Kidney epithelial cell (primary cell): ENCODE measurements around the gene ZBP1. TPM values are rescaled to one million over a fixed set of nuclear protein-coding genes. Genes with fewer than 3 reads are reported as not detected.

Source experiments
- DNase-seq: peaks from one replicate; pipeline ENCODE4 v3.0.0-alpha.2; 2010; ENCODE audit warnings: low read depth
- H3K27me3 ChIP-seq: 2 replicates; pipeline ENCODE4 v1.6.0; 2011; ENCODE audit warnings: low read length; ENCODE audit not compliant: control insufficient read depth, insufficient read depth
- H3K36me3 ChIP-seq: 2 replicates; pipeline ENCODE4 v1.5.1; 2011; ENCODE audit warnings: low read length; ENCODE audit not compliant: control insufficient read depth, insufficient read depth
- H3K4me3 ChIP-seq: 2 replicates; pipeline ENCODE4 v1.5.1; 2011; ENCODE audit warnings: low read depth, mild to moderate bottlenecking, control low read depth, low read length
- total RNA-seq: library from RNA; depleted of rRNA; stranded (reverse); fragments of >200 nt; gene quantifications from 2 replicates; pipeline ENCODE4 v1.2.3, GENCODE V29; 2015
- TF ChIP-seq, protein P1 (sequence below): IDR thresholded peaks from 2 replicates; pipeline ENCODE4 v1.5.1; 2011; ENCODE audit warnings: mild to moderate bottlenecking, moderate library complexity, low read length, control low read depth, inconsistent platforms; ENCODE audit not compliant: insufficient read depth, poor library complexity, severe bottlenecking

The ZBP1 gene
- total RNA-seq, 1 donor from 2014 or later: not detected

DNA sequence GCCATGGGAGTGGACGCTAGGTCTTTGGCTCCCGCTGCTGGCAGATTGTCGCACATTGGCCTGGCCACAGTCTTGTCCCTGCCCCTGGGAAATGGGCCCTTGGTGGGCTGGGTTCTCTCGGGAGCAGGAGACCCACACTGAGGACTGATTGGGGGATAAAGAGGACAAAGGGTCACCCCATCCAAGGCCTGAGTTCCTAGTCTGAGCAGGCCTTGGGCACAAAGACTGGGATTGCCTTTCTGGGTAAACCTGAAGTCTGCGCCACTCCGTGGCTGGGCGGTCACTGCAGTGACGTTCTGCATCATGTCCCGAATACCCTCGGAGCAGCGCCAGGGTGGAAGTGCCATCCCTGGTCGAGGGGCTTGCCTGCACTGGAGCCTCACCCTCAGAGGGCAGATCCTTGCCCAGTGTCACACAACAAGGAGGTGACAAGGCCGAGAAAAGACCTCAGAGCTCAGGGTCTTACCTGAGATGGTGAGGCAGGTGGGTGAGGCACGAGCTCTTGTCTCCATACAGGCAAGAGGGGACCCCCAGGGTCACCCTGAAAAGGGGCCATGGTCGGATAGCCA is 36.1 kb upstream of the ZBP1 start:
- DNase-seq: no peak
- H3K36me3 ChIP-seq: peaks cover 7% of the 10 kb centered on the region
- TF ChIP-seq, protein P1, sequence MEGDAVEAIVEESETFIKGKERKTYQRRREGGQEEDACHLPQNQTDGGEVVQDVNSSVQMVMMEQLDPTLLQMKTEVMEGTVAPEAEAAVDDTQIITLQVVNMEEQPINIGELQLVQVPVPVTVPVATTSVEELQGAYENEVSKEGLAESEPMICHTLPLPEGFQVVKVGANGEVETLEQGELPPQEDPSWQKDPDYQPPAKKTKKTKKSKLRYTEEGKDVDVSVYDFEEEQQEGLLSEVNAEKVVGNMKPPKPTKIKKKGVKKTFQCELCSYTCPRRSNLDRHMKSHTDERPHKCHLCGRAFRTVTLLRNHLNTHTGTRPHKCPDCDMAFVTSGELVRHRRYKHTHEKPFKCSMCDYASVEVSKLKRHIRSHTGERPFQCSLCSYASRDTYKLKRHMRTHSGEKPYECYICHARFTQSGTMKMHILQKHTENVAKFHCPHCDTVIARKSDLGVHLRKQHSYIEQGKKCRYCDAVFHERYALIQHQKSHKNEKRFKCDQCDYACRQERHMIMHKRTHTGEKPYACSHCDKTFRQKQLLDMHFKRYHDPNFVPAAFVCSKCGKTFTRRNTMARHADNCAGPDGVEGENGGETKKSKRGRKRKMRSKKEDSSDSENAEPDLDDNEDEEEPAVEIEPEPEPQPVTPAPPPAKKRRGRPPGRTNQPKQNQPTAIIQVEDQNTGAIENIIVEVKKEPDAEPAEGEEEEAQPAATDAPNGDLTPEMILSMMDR: no peak
- no peaks in the 10 kb centered on the region for H3K27me3 ChIP-seq
- no peak overlapping the region for H3K4me3 ChIP-seq

DNA sequence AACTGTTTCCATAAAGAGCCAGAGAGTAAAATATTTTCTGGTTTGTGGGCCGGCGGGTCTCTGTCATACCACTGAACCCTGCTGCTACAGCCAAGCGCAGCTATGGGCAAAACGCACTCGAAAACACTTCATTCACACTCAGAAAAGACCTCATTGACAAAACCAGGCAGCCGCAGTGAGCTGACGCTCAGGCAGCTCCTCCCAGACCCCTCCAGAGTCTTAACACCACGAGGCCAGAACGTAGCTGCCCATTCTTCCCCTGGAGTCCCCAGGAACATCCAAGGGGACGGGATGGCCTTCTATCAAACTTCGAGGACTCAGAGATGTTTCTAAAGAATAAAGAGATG is 35.6 kb upstream of the ZBP1 start:
- Histone ChIP-seq H3K4me3 (no peak overlapping the region), H3K27me3 (no peaks in the 10 kb centered on the region), H3K36me3 (peaks cover 8% of the 10 kb centered on the region)
- TF ChIP-seq, protein P1: no peak
- DNase-seq: no peak

DNA sequence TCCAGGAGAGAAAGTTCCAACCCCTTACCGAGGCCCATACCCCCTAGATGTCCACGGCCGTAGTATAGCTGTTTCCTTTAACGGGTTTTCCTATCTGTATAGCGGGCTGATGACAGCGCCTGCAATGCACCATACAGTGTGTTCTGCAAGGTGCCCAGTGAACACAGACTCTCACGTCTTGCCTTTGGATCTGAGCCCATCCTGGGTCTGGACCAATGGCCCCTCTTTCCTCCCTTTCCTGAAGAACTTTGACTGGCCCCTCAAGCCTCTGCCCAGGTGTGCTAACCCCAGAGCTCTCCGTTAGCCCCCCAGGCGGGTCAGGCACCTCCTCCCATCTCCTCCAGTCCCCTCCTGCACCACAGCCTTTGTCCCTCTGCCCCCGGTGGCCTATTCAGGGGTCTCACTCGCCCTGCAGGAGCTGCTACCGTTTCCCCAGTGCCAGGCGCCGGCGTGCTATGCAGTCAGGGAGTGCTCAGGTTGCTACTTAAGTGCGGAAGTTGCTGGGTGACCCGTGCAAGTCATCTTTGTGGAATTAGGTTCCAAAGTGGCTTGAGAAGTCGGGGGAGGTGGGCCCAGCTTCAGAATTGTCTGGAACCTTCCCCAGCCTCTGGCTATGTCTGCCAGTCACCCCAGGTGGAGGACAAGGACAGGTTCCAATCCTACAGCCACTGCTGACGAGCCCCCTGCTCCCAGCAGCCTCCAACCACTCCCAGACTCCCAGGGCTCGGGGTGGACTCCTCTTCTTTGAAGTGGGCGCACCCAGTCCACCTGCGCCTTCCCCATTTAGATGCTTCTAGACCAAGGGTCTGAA is 35.0 kb upstream of the ZBP1 start:
- no peak for DNase-seq
- no peak overlapping the region for H3K4me3 ChIP-seq
- peaks cover 8% of the 10 kb centered on the region for H3K36me3 ChIP-seq
- TF ChIP-seq, protein P1: no peak
- H3K27me3 ChIP-seq: no peaks in the 10 kb centered on the region

DNA sequence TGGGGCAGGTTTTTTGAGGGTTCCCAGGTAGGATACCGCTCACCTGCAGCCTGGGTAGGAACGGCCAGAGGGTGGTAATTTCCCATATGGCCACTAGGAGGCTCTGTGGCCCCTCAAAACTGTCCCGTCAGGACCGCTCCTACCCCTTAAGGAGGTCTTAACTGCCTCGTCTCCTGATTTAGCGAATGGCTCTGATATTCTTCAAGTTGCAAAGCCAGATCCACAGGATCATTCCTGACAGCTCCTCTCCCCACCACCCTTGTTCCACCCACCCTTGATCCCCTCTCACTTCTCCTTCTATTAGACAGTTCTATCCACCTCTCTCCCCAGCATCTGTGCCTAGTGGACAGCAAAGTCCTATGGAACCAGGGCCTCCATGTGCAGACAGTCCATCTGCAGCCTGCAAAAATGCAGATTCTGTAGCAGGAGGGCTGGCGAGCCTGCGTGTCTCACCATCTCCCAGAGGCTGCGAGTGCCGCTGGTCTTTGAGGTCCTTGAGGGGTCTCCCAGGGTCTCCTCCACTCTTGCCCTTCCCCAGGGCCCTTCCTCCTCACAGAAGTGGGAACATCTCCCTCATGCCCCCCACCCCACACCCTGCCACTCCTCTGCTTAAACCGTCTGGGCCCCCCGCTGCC is 34.3 kb upstream of the ZBP1 start:
- Histone ChIP-seq H3K4me3 (no peak overlapping the region), H3K36me3 (peaks cover 8% of the 10 kb centered on the region), H3K27me3 (no peaks in the 10 kb centered on the region)
- TF ChIP-seq, protein P1: peak; percentile 79
- no peak for DNase-seq

DNA sequence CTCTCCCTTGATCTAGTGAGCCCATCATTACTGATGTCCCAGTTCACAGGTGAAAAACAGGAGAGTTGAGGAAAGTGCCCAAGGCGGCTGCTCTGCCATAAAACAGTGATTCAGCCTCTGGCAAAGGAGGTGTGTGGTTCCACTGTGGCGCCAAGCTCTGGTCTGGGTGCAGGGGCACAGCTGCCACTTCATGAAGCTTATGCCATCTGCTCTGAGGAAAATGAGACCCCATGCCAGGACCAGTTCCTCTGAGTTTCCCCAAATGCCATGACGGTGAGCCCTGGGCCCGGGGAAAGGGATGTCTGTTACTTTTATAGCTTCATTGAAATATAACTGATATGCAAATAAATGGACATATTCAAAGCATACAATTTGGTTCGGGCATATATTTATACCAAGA is 33.7 kb upstream of the ZBP1 start:
- peaks cover 8% of the 10 kb centered on the region for H3K36me3 ChIP-seq
- no peak overlapping the region for H3K4me3 ChIP-seq
- DNase-seq: no peak
- H3K27me3 ChIP-seq: no peaks in the 10 kb centered on the region
- TF ChIP-seq, protein P1: no peak
